Progenitor cell of endocrine pancreas (in vitro differentiated cells): ENCODE results near the gene ZFPL1. TPM values are rescaled to one million over a fixed set of nuclear protein-coding genes. Genes with fewer than 3 reads are reported as not detected.

Experiments used
- DNase-seq: peaks from one replicate; pipeline ENCODE4 v3.0.0; 2021; ENCODE audit warnings: low spot score; ENCODE audit not compliant: unreplicated experiment
- H3K27ac Mint-ChIP-seq: 2 replicates; pipeline ENCODE4 v1.8.0; 2021; ENCODE audit warnings: mild to moderate bottlenecking, moderate library complexity, mixed read lengths
- H3K27me3 Mint-ChIP-seq: 2 replicates; pipeline ENCODE4 v1.8.0; 2021; ENCODE audit warnings: mixed read lengths
- H3K36me3 Mint-ChIP-seq: 2 replicates; pipeline ENCODE4 v1.8.0; 2022; ENCODE audit warnings: mixed read lengths; ENCODE audit not compliant: insufficient read depth
- H3K4me1 Mint-ChIP-seq: 2 replicates; pipeline ENCODE4 v1.8.0; 2021; ENCODE audit warnings: low read depth, mixed read lengths
- H3K4me3 Mint-ChIP-seq: 2 replicates; pipeline ENCODE4 v1.8.0; 2021; ENCODE audit warnings: low read depth, mild to moderate bottlenecking, moderate library complexity, mixed read lengths
- H3K9me3 Mint-ChIP-seq: 2 replicates; pipeline ENCODE4 v1.8.0; 2021; ENCODE audit warnings: low read depth, mixed read lengths
- long read RNA-seq: library from polyadenylated mRNA; unstranded; transcript quantifications from one replicate; pipeline ENCODE4 v2.0.0, GENCODE V29; 2020
- total RNA-seq: library from RNA; stranded (reverse); gene quantifications from 2 replicates; pipeline ENCODE4 v1.2.1, GENCODE V29; 2021
- TF ChIP-seq, protein P1 (sequence below): fragments of 200-600 bp; sonication (generic); IDR thresholded peaks from one replicate; pipeline ENCODE4 v1.5.0; 2021; ENCODE audit warnings: antibody characterized with exemption, mild to moderate bottlenecking; ENCODE audit not compliant: unreplicated experiment

Gene ZFPL1
- total RNA-seq, result 40.4 and 43.3 TPM in 2 replicates
- long read RNA-seq, partial matches to known transcripts, result 0 of 4 reads
- long read RNA-seq, other reads (novel, unspliced or antisense), result 0 of 4 reads

DNA sequence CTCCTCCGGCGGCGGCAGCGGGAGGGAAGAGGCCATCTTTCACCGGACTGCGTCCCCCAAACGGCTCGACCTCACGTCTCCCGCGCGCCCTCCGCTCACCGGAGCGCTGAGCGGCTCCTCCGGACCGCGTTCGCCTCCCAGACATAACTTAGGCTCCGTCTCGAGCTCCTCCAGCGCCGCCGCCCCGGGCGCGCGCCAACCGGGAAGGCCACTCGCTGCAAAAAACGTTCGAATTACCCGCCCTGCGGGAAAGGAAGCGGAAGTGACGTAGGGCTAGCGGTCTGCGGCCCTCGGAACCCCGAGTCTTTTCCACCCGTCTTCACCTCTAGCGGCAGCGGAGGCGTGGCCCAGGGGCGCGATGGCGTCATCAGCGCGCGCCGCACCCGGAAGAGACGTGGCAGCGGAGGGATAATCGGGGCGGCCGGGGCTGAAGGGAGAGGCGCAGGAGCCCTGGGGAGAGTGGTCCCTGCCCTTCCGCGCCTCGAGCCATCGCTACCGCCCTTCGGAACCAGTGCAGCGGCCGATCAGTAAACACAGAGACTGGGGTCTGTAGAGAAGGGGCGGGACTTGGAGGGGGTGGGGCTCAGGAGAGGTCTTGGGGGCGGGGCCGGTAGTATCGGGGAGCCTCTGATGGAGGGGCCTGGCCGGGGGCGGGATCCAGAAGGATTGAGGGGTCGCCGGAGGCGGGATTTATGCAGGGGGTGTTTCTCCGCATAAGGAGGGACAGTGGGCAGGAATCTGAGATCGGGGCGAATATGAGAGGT lies at the start of gene ZFPL1, which contains the start of gene CDCA5:
Gene ZFPL1 (plus strand): TSS at position 389 of the 764 bp plus-strand sequence. CDS start 477 bp downstream, outside the sequence.
Gene CDCA5 (minus strand): TSS at position 207 of the 764 bp plus-strand sequence. CDS start 62 bp downstream, at position 145.
- H3K9me3 Mint-ChIP-seq, result no peaks in the 10 kb centered on the region
- H3K4me1 Mint-ChIP-seq, result peaks cover 15% of the 10 kb centered on the region
- peak within 1 kb of the TSS; percentile 99 for H3K27ac Mint-ChIP-seq
- TF ChIP-seq, protein P1, sequence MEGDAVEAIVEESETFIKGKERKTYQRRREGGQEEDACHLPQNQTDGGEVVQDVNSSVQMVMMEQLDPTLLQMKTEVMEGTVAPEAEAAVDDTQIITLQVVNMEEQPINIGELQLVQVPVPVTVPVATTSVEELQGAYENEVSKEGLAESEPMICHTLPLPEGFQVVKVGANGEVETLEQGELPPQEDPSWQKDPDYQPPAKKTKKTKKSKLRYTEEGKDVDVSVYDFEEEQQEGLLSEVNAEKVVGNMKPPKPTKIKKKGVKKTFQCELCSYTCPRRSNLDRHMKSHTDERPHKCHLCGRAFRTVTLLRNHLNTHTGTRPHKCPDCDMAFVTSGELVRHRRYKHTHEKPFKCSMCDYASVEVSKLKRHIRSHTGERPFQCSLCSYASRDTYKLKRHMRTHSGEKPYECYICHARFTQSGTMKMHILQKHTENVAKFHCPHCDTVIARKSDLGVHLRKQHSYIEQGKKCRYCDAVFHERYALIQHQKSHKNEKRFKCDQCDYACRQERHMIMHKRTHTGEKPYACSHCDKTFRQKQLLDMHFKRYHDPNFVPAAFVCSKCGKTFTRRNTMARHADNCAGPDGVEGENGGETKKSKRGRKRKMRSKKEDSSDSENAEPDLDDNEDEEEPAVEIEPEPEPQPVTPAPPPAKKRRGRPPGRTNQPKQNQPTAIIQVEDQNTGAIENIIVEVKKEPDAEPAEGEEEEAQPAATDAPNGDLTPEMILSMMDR, result no peak
- peaks cover 7% of the 10 kb centered on the region for H3K36me3 Mint-ChIP-seq
- peak; percentile 93 for DNase-seq
- H3K4me3 Mint-ChIP-seq, result peak within 1 kb of the TSS; percentile 95
- no peaks in the 10 kb centered on the region for H3K27me3 Mint-ChIP-seq

DNA sequence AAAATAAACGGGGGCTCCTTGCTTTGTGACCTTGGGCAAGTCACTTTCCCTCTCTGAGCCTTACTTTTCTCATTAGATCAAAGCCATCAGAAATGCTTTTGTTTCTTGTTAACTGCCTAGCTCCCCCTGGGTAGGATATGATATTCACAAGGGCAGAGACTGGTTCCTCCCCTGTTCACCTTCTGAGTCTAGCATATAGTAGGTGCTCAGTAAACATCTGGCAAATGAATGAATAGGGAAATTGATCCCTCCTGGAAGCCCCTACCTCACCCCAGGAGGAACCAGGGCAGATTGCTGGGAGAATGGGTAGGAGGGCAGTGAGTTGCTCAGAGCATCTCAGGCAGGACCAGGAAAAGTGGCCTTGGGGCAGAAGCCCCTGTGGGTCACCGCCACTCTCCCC lies 49.6 kb upstream of the ZFPL1 start:
- Mint-ChIP-seq H3K36me3 (peaks cover 4% of the 10 kb centered on the region), H3K4me3 (no peak overlapping the region), H3K4me1 (no peaks in the 10 kb centered on the region), H3K27ac (no peak overlapping the region), H3K9me3 (no peaks in the 10 kb centered on the region), H3K27me3 (no peaks in the 10 kb centered on the region)
- TF ChIP-seq, protein P1, result no peak
- DNase-seq, result no peak

DNA sequence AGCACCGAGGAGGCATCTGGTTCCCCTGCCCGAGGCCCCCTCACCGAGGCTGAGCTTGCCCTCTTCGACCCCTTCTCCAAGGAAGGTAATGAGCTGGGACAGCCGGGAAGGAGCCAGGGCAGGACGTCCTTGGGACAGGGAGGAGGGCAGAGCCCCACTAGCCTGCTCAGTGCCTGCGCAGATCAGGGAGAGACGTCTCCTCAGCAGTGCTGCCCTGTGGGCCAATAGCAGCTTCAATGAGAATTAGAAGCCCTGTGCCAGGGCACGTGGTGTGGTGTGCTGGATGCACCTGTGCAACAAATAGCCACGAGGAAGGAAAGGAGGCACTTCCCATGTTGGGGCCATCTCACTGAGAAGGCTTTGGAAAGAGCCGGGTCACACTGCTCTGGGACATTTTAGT lies 48.4 kb upstream of the ZFPL1 start:
- Mint-ChIP-seq H3K4me1 (peaks cover under 1% of the 10 kb centered on the region), H3K27ac (no peak overlapping the region), H3K4me3 (no peak overlapping the region), H3K9me3 (no peaks in the 10 kb centered on the region), H3K27me3 (no peaks in the 10 kb centered on the region), H3K36me3 (peaks cover 4% of the 10 kb centered on the region)
- no peak for DNase-seq
- TF ChIP-seq, protein P1, result no peak

DNA sequence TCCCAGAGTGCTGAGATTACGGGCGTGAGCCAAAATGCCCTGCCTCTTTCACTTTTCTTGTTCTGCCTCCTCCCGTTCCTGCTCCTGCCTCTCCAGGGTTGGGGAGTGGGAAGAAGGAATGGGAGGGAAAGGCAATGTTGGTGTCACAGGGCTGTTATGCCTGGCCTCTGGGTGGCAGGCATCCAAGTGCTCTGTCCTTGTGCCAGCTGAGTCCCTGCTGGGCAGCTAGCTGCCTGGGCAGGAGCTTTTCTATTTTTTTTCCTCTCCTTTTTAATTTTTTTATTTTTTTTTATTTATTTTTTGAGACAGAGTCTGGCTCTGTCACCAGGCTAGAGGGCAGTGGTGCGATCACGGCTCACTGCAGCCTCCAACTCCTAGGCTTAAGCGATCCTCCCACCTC lies 47.1 kb upstream of the ZFPL1 start:
- TF ChIP-seq, protein P1, result no peak
- H3K36me3 Mint-ChIP-seq, result peaks cover 4% of the 10 kb centered on the region
- H3K4me1 Mint-ChIP-seq, result peaks cover 1% of the 10 kb centered on the region
- H3K27me3 Mint-ChIP-seq, result no peaks in the 10 kb centered on the region
- H3K27ac Mint-ChIP-seq, result no peak overlapping the region
- no peaks in the 10 kb centered on the region for H3K9me3 Mint-ChIP-seq
- no peak overlapping the region for H3K4me3 Mint-ChIP-seq
- DNase-seq, result no peak

DNA sequence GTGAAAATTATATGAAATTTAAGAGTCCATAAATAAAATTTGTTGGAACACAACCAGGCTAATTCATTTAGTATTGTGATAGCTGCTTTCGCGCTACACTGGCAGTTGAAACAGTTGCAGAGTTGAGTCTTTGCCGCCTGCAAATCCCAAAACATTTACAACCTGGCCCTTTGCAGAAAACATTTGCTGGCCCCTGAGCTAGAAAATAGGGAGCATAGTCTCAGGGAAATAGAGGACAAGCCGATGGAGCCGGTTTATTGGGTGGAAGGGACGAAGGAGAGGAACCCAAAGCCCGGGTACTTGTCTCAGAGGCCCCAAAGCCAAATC lies 43.5 kb upstream of the ZFPL1 start:
- DNase-seq, result no peak
- TF ChIP-seq, protein P1, result no peak
- Mint-ChIP-seq H3K4me1 (peaks cover 1% of the 10 kb centered on the region), H3K9me3 (no peaks in the 10 kb centered on the region), H3K36me3 (peaks cover 12% of the 10 kb centered on the region), H3K27me3 (no peaks in the 10 kb centered on the region), H3K27ac (peak overlapping the region; percentile 96), H3K4me3 (peak overlapping the region; percentile 87)
